Neural cell (in vitro differentiated cells): Measurements from ENCODE around the gene IL17B. TPM values are rescaled to one million over a fixed set of nuclear protein-coding genes. Genes with fewer than 3 reads are reported as not detected.

Experiments
- H2AFZ ChIP-seq: fragments of 200-600, 300-800 bp; sonication (generic), shearing (Covaris generic); 2 replicates; pipeline ENCODE4 v1.6.0; 2014; ENCODE audit warnings: low read depth, mild to moderate bottlenecking, antibody characterized with exemption, low read length, moderate library complexity
- H3F3A ChIP-seq: fragments of 200-600 bp; shearing (Covaris generic); 2 replicates; pipeline ENCODE4 v1.6.1; 2016; ENCODE audit warnings: mild to moderate bottlenecking, moderate library complexity, mixed read lengths, antibody characterized with exemption, low read length; ENCODE audit not compliant: insufficient read depth, poor library complexity, severe bottlenecking
- H3K27ac ChIP-seq: fragments of 200-600, 300-800 bp; sonication (generic), shearing (Covaris generic); 2 replicates; pipeline ENCODE4 v1.5.1; 2014; ENCODE audit warnings: mild to moderate bottlenecking, low read length, moderate library complexity
- H3K27me3 ChIP-seq: fragments of 300-800, 200-600 bp; sonication (generic), shearing (Covaris generic); 2 replicates; pipeline ENCODE4 v1.6.0; 2014; ENCODE audit warnings: mild to moderate bottlenecking, low read depth, low read length, moderate library complexity; ENCODE audit not compliant: insufficient read depth
- H3K36me3 ChIP-seq: fragments of 300-800, 200-600 bp; sonication (generic), shearing (Covaris generic); 2 replicates; pipeline ENCODE4 v1.5.1; 2014; ENCODE audit warnings: mild to moderate bottlenecking, antibody characterized with exemption, low read length, moderate library complexity; ENCODE audit not compliant: insufficient read depth
- H3K4me2 ChIP-seq: fragments of 300-800, 200-600 bp; sonication (generic), shearing (Covaris generic); 2 replicates; pipeline ENCODE4 v1.6.0; 2014; ENCODE audit warnings: mild to moderate bottlenecking, low read length
- H3K4me3 ChIP-seq: fragments of 300-800, 200-600 bp; sonication (generic), shearing (Covaris generic); 2 replicates; pipeline ENCODE4 v1.5.1; 2014; ENCODE audit warnings: mild to moderate bottlenecking, low read length, moderate library complexity
- H3K79me2 ChIP-seq: fragments of 200-600 bp; shearing (Covaris generic); replicated peaks from 2 replicates; pipeline ENCODE4 v1.6.0; 2014; ENCODE audit warnings: mild to moderate bottlenecking, low read length, moderate library complexity; ENCODE audit not compliant: insufficient read depth
- H3K9ac ChIP-seq: fragments of 300-800, 200-600 bp; sonication (generic), shearing (Covaris generic); 2 replicates; pipeline ENCODE4 v1.6.1; 2016; ENCODE audit warnings: mild to moderate bottlenecking, low read length, mixed read lengths
- H3K9me2 ChIP-seq: fragments of 200-600 bp; shearing (Covaris generic); 2 replicates; pipeline ENCODE4 v1.6.1; 2016; ENCODE audit warnings: mild to moderate bottlenecking, low read length, mixed read lengths; ENCODE audit not compliant: insufficient read depth
- H3K9me3 ChIP-seq: fragments of 200-600, 300-800 bp; sonication (generic), shearing (Covaris generic); 2 replicates; pipeline ENCODE4 v1.6.1; 2016; ENCODE audit warnings: mild to moderate bottlenecking, mixed run types, low read length, moderate library complexity, mixed read lengths
- H4K20me1 ChIP-seq: fragments of 200-600 bp; shearing (Covaris generic); 2 replicates; pipeline ENCODE4 v1.6.1; 2016; ENCODE audit warnings: mild to moderate bottlenecking, mixed run types; ENCODE audit not compliant: insufficient read depth
- EP300 ChIP-seq: fragments of 450-650 bp; conservative IDR thresholded peaks from 2 replicates; pipeline ENCODE4 v1.6.1; 2014; ENCODE audit warnings: antibody characterized with exemption, mild to moderate bottlenecking, moderate library complexity; ENCODE audit not compliant: poor library complexity, severe bottlenecking
- EZH2 ChIP-seq: fragments of 200-600, 300-800 bp; shearing (Covaris generic), sonication (generic); IDR thresholded peaks from 2 replicates; pipeline ENCODE4 v1.6.1; 2014; ENCODE audit warnings: antibody characterized with exemption, low read length, borderline replicate concordance, mild to moderate bottlenecking; ENCODE audit not compliant: insufficient read depth, poor library complexity, severe bottlenecking
- MXI1 ChIP-seq: fragments of 450-650 bp; conservative IDR thresholded peaks from 2 replicates; pipeline ENCODE4 v1.6.1; 2014; ENCODE audit warnings: antibody characterized with exemption, mild to moderate bottlenecking; ENCODE audit not compliant: poor library complexity, severe bottlenecking
- POLR2AphosphoS5 ChIP-seq: IDR thresholded peaks from 2 replicates; pipeline ENCODE4 v1.6.1; 2012
- RAD21 ChIP-seq: fragments of 450-650 bp; conservative IDR thresholded peaks from 2 replicates; pipeline ENCODE4 v1.6.1; 2014; ENCODE audit warnings: antibody characterized with exemption, mild to moderate bottlenecking, moderate library complexity
- SMC3 ChIP-seq: fragments of 450-650 bp; conservative IDR thresholded peaks from 2 replicates; pipeline ENCODE4 v1.6.1; 2014; ENCODE audit warnings: antibody characterized with exemption, mild to moderate bottlenecking, moderate library complexity; ENCODE audit not compliant: poor library complexity
- TAF1 ChIP-seq: IDR thresholded peaks from 2 replicates; pipeline ENCODE4 v1.6.1; 2012; ENCODE audit warnings: low read depth
- polyA plus RNA-seq: library from polyadenylated mRNA; depleted of rRNA; stranded (reverse); fragments of >200 nt; gene quantifications from 2 replicates; pipeline ENCODE4 v1.2.3, GENCODE V29; 2014
- TF ChIP-seq, protein P1 (sequence below): IDR thresholded peaks from 2 replicates; pipeline ENCODE4 v1.6.1; 2012; ENCODE audit warnings: borderline replicate concordance
- TF ChIP-seq, protein P2 (sequence below): fragments of 450-650 bp; IDR thresholded peaks from 2 replicates; pipeline ENCODE4 v1.5.1; 2014; ENCODE audit warnings: antibody characterized with exemption, mild to moderate bottlenecking, moderate library complexity; ENCODE audit not compliant: poor library complexity, severe bottlenecking

IL17B gene
- polyA plus RNA-seq, 1 donor from 2014 or later, result not detected

DNA sequence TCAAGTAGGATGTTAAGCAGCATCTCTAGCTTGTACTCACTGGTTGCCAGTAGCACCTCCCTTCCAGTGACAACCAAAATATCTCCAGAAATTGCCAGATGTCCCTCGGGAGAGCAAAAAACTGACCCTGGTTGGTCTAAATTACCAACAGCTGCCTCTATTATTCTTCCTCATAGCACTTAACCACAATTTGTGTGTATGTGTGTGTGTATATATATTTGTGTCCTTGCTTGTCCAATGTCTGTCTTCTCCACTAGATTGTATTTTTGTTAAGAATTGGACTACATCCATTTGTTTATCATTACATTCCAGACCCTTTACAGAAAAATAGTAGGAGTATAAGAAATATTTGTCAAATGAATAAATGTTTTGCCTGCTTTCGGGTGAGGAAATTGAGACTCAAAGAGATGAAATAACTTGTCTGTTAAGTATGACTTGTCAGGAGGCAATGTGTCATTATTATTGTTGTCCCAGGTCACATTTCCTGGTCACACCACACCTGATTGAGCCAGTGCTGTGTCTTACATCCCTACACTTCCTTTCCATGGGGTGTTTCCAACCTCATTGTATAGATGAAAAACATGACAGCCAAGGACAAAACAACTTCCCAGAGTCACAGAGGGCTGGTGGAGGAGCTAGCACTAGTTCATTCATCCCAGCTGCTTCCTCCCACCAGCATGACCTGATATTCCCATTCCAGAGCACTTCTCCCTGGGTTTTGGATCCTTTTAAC, 45.2 kb downstream of the IL17B start:
- H3K27ac ChIP-seq, result no peak overlapping the region
- H4K20me1 ChIP-seq, result no peaks in the 10 kb centered on the region
- no peaks in the 10 kb centered on the region for H3K9me3 ChIP-seq
- H3K27me3 ChIP-seq, result no peaks in the 10 kb centered on the region
- no peak overlapping the region for H3K4me2 ChIP-seq
- TF ChIP-seq MXI1 (no peak), POLR2AphosphoS5 (no peak), TAF1 (no peak), EP300 (no peak), EZH2 (no peak), SMC3 (no peak)
- TF ChIP-seq, protein P1, sequence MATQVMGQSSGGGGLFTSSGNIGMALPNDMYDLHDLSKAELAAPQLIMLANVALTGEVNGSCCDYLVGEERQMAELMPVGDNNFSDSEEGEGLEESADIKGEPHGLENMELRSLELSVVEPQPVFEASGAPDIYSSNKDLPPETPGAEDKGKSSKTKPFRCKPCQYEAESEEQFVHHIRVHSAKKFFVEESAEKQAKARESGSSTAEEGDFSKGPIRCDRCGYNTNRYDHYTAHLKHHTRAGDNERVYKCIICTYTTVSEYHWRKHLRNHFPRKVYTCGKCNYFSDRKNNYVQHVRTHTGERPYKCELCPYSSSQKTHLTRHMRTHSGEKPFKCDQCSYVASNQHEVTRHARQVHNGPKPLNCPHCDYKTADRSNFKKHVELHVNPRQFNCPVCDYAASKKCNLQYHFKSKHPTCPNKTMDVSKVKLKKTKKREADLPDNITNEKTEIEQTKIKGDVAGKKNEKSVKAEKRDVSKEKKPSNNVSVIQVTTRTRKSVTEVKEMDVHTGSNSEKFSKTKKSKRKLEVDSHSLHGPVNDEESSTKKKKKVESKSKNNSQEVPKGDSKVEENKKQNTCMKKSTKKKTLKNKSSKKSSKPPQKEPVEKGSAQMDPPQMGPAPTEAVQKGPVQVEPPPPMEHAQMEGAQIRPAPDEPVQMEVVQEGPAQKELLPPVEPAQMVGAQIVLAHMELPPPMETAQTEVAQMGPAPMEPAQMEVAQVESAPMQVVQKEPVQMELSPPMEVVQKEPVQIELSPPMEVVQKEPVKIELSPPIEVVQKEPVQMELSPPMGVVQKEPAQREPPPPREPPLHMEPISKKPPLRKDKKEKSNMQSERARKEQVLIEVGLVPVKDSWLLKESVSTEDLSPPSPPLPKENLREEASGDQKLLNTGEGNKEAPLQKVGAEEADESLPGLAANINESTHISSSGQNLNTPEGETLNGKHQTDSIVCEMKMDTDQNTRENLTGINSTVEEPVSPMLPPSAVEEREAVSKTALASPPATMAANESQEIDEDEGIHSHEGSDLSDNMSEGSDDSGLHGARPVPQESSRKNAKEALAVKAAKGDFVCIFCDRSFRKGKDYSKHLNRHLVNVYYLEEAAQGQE, result no peak
- TF ChIP-seq, protein P2, sequence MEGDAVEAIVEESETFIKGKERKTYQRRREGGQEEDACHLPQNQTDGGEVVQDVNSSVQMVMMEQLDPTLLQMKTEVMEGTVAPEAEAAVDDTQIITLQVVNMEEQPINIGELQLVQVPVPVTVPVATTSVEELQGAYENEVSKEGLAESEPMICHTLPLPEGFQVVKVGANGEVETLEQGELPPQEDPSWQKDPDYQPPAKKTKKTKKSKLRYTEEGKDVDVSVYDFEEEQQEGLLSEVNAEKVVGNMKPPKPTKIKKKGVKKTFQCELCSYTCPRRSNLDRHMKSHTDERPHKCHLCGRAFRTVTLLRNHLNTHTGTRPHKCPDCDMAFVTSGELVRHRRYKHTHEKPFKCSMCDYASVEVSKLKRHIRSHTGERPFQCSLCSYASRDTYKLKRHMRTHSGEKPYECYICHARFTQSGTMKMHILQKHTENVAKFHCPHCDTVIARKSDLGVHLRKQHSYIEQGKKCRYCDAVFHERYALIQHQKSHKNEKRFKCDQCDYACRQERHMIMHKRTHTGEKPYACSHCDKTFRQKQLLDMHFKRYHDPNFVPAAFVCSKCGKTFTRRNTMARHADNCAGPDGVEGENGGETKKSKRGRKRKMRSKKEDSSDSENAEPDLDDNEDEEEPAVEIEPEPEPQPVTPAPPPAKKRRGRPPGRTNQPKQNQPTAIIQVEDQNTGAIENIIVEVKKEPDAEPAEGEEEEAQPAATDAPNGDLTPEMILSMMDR, result no peak
- no peaks in the 10 kb centered on the region for H3K9me2 ChIP-seq
- no peaks in the 10 kb centered on the region for H3F3A ChIP-seq
- no peaks in the 10 kb centered on the region for H3K79me2 ChIP-seq
- H3K9ac ChIP-seq, result no peak overlapping the region
- no peak overlapping the region for H2AFZ ChIP-seq
- no peaks in the 10 kb centered on the region for H3K36me3 ChIP-seq
- H3K4me3 ChIP-seq, result no peak overlapping the region

DNA sequence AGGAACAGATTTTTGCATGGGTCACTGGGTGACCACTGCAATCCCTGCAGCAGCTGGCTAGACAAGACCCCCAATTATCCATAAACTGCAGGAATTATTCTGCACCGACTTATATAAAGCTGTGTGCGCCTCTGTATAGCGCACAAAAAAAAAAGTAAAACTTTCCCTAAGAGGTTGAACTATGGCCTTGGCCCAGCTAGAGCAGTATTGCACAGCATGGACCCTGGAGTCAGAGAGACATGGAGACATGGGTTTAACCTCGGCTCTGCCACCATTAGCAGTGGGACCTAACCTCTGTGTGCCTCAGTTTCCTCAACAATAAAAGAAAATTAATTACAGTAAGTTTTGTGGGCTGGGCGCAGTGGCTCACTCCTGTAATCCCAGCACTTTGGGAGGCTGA, 50.9 kb downstream of the IL17B start:
- TF ChIP-seq MXI1, result no peak
- TF ChIP-seq, protein P1, result no peak
- no peak for TF ChIP-seq EP300
- TF ChIP-seq RAD21, result no peak
- no peak for TF ChIP-seq POLR2AphosphoS5
- TF ChIP-seq, protein P2, result no peak
- TF ChIP-seq EZH2, result no peak
- TF ChIP-seq SMC3, result no peak
- no peak for TF ChIP-seq TAF1
- no peaks in the 10 kb centered on the region for H4K20me1 ChIP-seq
- H2AFZ ChIP-seq, result no peak overlapping the region
- H3K36me3 ChIP-seq, result no peaks in the 10 kb centered on the region
- H3K27ac ChIP-seq, result no peak overlapping the region
- H3K9me2 ChIP-seq, result no peaks in the 10 kb centered on the region
- H3K9me3 ChIP-seq, result no peaks in the 10 kb centered on the region
- H3K79me2 ChIP-seq, result no peaks in the 10 kb centered on the region
- H3F3A ChIP-seq, result no peaks in the 10 kb centered on the region
- no peak overlapping the region for H3K9ac ChIP-seq
- no peaks in the 10 kb centered on the region for H3K27me3 ChIP-seq
- no peak overlapping the region for H3K4me3 ChIP-seq
- no peak overlapping the region for H3K4me2 ChIP-seq
